ENCODE results near the gene TULP4. TPM values are rescaled to one million over a fixed set of nuclear protein-coding genes. Genes with fewer than 3 reads are reported as not detected.

The TULP4 gene
- total RNA-seq, 1 donor from 2014 or later = 63.0 TPM

GRCh38 chr6:158539413-158539812, 227.1 kb downstream of the TULP4 start:
- POLR2A ChIA-PET = no interaction called here
- CTCF ChIA-PET = no interaction called here

DNA sequence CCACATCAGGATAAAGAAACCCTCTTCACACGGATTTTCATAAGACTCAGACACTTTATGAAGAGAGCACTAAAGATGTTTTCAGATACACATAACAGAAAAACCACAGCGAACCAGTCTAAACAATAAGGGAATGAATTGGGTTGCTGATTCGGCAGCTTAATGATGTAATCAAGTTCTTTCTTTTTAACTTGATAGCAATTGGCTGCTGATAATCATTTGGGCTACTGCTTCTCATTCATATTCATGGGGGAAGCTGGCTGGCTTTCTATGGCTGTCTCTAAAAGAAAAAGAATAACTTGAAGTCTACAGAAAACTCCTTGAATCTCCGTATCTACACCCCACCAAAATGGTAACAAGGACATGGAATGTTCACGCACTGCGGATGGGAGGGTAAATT, 227.6 kb downstream of the TULP4 start:
- no peak for TF ChIP-seq CTCF (IDR thresholded peaks at IDR 0.05)
- intact Hi-C loops (cut with micrococcal nuclease) = no loop called here
- Mint-ChIP-seq H3K4me1 (peaks cover 3% of the 10 kb centered on the region), H3K27ac (no peak overlapping the region), H3K4me3 (no peak overlapping the region), H3K9me3 (peaks cover 2% of the 10 kb centered on the region), H3K27me3 (peaks cover 47% of the 10 kb centered on the region), H3K36me3 (ENCODE audit: low read depth) (no peaks in the 10 kb centered on the region)
- ChIA-PET POLR2A (no interaction called here), CTCF (no interaction called here)
- no peak for ATAC-seq (ENCODE audit: low read depth)
- no peak for DNase-seq

More at GRCh38 chr6:158539413-158539812, 227.1 kb downstream of the TULP4 start:
- DNase-seq = no peak
- Mint-ChIP-seq H3K9me3 (peaks cover 2% of the 10 kb centered on the region), H3K4me3 (no peak overlapping the region), H3K36me3 (ENCODE audit: low read depth) (no peaks in the 10 kb centered on the region), H3K27ac (no peak overlapping the region), H3K27me3 (peaks cover 48% of the 10 kb centered on the region), H3K4me1 (peaks cover 3% of the 10 kb centered on the region)
- intact Hi-C loops (cut with micrococcal nuclease) = no loop called here
- TF ChIP-seq CTCF (IDR thresholded peaks at IDR 0.05) = no peak
- no peak for ATAC-seq (ENCODE audit: low read depth)

GRCh38 chr6:158543606-158544185, 231.4 kb downstream of the TULP4 start:
- intact Hi-C loops (cut with micrococcal nuclease) = no loop called here
- ChIA-PET POLR2A (no interaction called here), CTCF (no interaction called here)
- no peak for ATAC-seq (ENCODE audit: low read depth)
- Mint-ChIP-seq H3K4me3 (no peak overlapping the region), H3K4me1 (no peaks in the 10 kb centered on the region), H3K36me3 (ENCODE audit: low read depth) (no peaks in the 10 kb centered on the region), H3K9me3 (no peaks in the 10 kb centered on the region), H3K27me3 (peaks cover 38% of the 10 kb centered on the region), H3K27ac (no peak overlapping the region)
- no peak for TF ChIP-seq CTCF (IDR thresholded peaks at IDR 0.05)
- DNase-seq = no peak

DNA sequence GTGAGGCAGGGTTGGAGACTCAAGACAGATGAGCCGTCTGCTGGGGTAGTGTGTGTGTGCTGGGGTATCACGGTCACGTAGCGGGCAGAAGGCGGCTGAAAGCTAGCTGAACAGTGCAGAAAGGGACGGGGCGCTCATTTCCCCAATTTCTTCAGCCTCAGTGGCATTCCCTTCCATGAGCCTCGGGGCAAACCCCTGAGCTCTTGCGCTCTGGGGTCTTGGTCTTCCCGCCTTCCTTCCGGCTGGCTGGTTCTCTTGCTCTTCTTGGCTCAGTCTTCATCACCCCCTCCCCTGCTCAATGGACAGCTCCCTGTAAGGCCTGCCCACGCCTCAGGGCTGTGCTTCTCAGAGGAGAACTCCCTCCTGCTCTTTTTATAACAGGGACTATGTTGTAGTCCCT, 232.2 kb downstream of the TULP4 start:
- ATAC-seq (ENCODE audit: low read depth) = no peak
- TF ChIP-seq CTCF (IDR thresholded peaks at IDR 0.05) = no peak
- no peak for DNase-seq
- POLR2A ChIA-PET = no interaction called here
- no peaks in the 10 kb centered on the region for H3K9me3 Mint-ChIP-seq
- H3K4me3 Mint-ChIP-seq = no peak overlapping the region
- CTCF ChIA-PET = no interaction called here
- H3K27me3 Mint-ChIP-seq = peaks cover 32% of the 10 kb centered on the region
- H3K4me1 Mint-ChIP-seq = no peaks in the 10 kb centered on the region
- no peaks in the 10 kb centered on the region for H3K36me3 Mint-ChIP-seq (ENCODE audit: low read depth)
- no peak overlapping the region for H3K27ac Mint-ChIP-seq
- intact Hi-C loops (cut with micrococcal nuclease) = no loop called here

GRCh38 chr6:158545043-158545966, 233.0 kb downstream of the TULP4 start:
- TF ChIP-seq CTCF (IDR thresholded peaks at IDR 0.05) = no peak
- intact Hi-C loops (cut with micrococcal nuclease) = no loop called here
- DNase-seq (no peak), ATAC-seq (ENCODE audit: low read depth) (no peak)
- ChIA-PET POLR2A (no interaction called here), CTCF (no interaction called here)
- Mint-ChIP-seq H3K4me3 (no peak overlapping the region), H3K36me3 (ENCODE audit: low read depth) (no peaks in the 10 kb centered on the region), H3K27me3 (peaks cover 25% of the 10 kb centered on the region), H3K4me1 (no peaks in the 10 kb centered on the region), H3K27ac (no peak overlapping the region), H3K9me3 (no peaks in the 10 kb centered on the region)

Measured in activated B cell treated with CpG ODN at 0.5 μM for 24 hours (primary cell).